IMR-90 (cell line): ENCODE results near the gene HS2ST1. TPM values are rescaled to one million over a fixed set of nuclear protein-coding genes. Genes with fewer than 3 reads are reported as not detected.
"Not testable (repeated sequence)": the region's sequence is repeated elsewhere in the genome, so short reads cannot be mapped to it uniquely, and the experiment has no call there.

Experiments
- ATAC-seq: fragments of 200-7000 bp; cut with Tn5 transposase; 2 replicates; pipeline ENCODE4 v1.9.1; 2020; ENCODE audit warnings: low read depth, mild to moderate bottlenecking, moderate library complexity
- BruUV-seq: library from RNA; stranded (reverse); fragments of 400-500 nt; replicated peaks from 2 replicates; lab custom pipeline; 2021; lab: Mats Ljungman, UMichigan
- CTCF ChIA-PET: fragments of 300-600 bp; formaldehyde crosslinking; extraction: SDS; loops from one replicate; lab custom pipeline; 2021; ENCODE audit warnings: antibody characterized with exemption; lab: Yijun Ruan, JAX
- POLR2A ChIA-PET: fragments of 300-600 bp; sonication (Branson Sonifier 250); formaldehyde crosslinking; loops from one replicate; lab custom pipeline; 2022; ENCODE audit warnings: antibody characterized with exemption; ENCODE audit not compliant: unreplicated experiment; lab: Charles Lee
- DNase-seq: peaks from one replicate; pipeline ENCODE4 v3.0.0; 2013
- H2AFZ ChIP-seq: replicated peaks from 2 replicates; pipeline ENCODE3; 2013; ENCODE audit warnings: low read length, mild to moderate bottlenecking; ENCODE audit not compliant: poor library complexity
- H2AK5ac ChIP-seq: 2 replicates; pipeline ENCODE4 v1.6.1; 2013; ENCODE audit warnings: low read depth, low read length, inconsistent platforms
- H2AK9ac ChIP-seq: replicated peaks from 2 replicates; pipeline ENCODE3; 2013; ENCODE audit warnings: mild to moderate bottlenecking, low read depth, low read length, moderate library complexity; ENCODE audit not compliant: poor library complexity
- H2BK120ac ChIP-seq: 2 replicates; pipeline ENCODE4 v1.6.1; 2013; ENCODE audit warnings: low read depth, low read length, inconsistent platforms
- H2BK15ac ChIP-seq: 3 replicates; pipeline ENCODE4 v1.6.1; 2013; ENCODE audit warnings: low read depth, low read length, inconsistent platforms
- H2BK20ac ChIP-seq: 2 replicates; pipeline ENCODE4 v1.6.1; 2013; ENCODE audit warnings: low read depth, mild to moderate bottlenecking, inconsistent platforms, low read length, moderate library complexity
- H2BK5ac ChIP-seq: 2 replicates; pipeline ENCODE4 v1.6.1; 2013; ENCODE audit warnings: mild to moderate bottlenecking, low read depth, low read length, inconsistent platforms; ENCODE audit not compliant: poor library complexity, severe bottlenecking
- H3K14ac ChIP-seq: replicated peaks from 2 replicates; pipeline ENCODE4 v1.6.1; 2013; ENCODE audit warnings: low read depth, low read length, inconsistent platforms
- H3K18ac ChIP-seq: 2 replicates; pipeline ENCODE4 v1.6.1; 2013; ENCODE audit warnings: low read depth, low read length, control low read depth
- H3K23ac ChIP-seq: 2 replicates; pipeline ENCODE4 v1.6.1; 2013; ENCODE audit warnings: low read depth, low read length, inconsistent platforms
- H3K27ac ChIP-seq: 2 replicates; pipeline ENCODE4 v1.5.1; 2013; ENCODE audit warnings: mild to moderate bottlenecking, control low read depth, low read length; ENCODE audit not compliant: insufficient read depth
- H3K27me3 ChIP-seq: 2 replicates; pipeline ENCODE4 v1.6.1; 2013; ENCODE audit warnings: low read length; ENCODE audit not compliant: control insufficient read depth, insufficient read depth
- H3K36me3 ChIP-seq: 2 replicates; pipeline ENCODE4 v1.6.1; 2013; ENCODE audit warnings: low read length, mixed read lengths; ENCODE audit not compliant: control insufficient read depth, insufficient read depth
- H3K4ac ChIP-seq: 2 replicates; pipeline ENCODE4 v1.6.1; 2013; ENCODE audit warnings: low read depth, low read length, inconsistent platforms
- H3K4me1 ChIP-seq: 2 replicates; pipeline ENCODE4 v1.6.1; 2013; ENCODE audit warnings: low read length, mixed read lengths; ENCODE audit not compliant: control insufficient read depth, insufficient read depth
- H3K4me2 ChIP-seq: 2 replicates; pipeline ENCODE4 v1.6.1; 2013; ENCODE audit warnings: low read depth, mild to moderate bottlenecking, control low read depth, low read length, moderate library complexity
- H3K4me3 ChIP-seq: 2 replicates; pipeline ENCODE4 v1.5.1; 2013; ENCODE audit warnings: low read depth, mild to moderate bottlenecking, control low read depth, low read length, moderate library complexity; ENCODE audit not compliant: insufficient read depth
- H3K56ac ChIP-seq: 2 replicates; pipeline ENCODE4 v1.6.1; 2013; ENCODE audit warnings: low read length, inconsistent platforms; ENCODE audit not compliant: insufficient read depth; ENCODE audit errors: extremely low read depth
- H3K79me1 ChIP-seq, 2 experiments: 2 replicates each; pipeline ENCODE4 v1.6.1; 2013; ENCODE audit warnings: low read length in 2 of 2, inconsistent platforms in 1 of 2, low read depth in 1 of 2
- H3K9ac ChIP-seq: 2 replicates; pipeline ENCODE4 v1.6.1; 2013; ENCODE audit warnings: low read depth, low read length, control low read depth
- H3K9me1 ChIP-seq: 2 replicates; pipeline ENCODE4 v1.6.1; 2013; ENCODE audit warnings: low read length, inconsistent platforms; ENCODE audit not compliant: insufficient read depth
- H3K9me3 ChIP-seq: 2 replicates; pipeline ENCODE4 v1.6.1; 2013; ENCODE audit warnings: low read length; ENCODE audit not compliant: control insufficient read depth, insufficient read depth
- H4K20me1 ChIP-seq: 2 replicates; pipeline ENCODE4 v1.6.1; 2013; ENCODE audit warnings: low read length, inconsistent platforms; ENCODE audit not compliant: insufficient read depth
- H4K5ac ChIP-seq: 2 replicates; pipeline ENCODE4 v1.6.1; 2013; ENCODE audit warnings: mild to moderate bottlenecking, low read depth, low read length, control low read depth
- H4K8ac ChIP-seq, 2 experiments: 2 replicates each; pipeline ENCODE4 v1.6.1; 2013; ENCODE audit warnings: low read depth in 2 of 2, low read length in 2 of 2, control low read depth in 1 of 2, inconsistent platforms in 1 of 2
- H4K91ac ChIP-seq: 2 replicates; pipeline ENCODE4 v1.6.1; 2013; ENCODE audit warnings: low read depth, low read length, inconsistent platforms; ENCODE audit not compliant: insufficient read depth
- WGBS, 2 experiments: methylation state at CpG; one replicate each; pipeline versions ENCODE4 v1.1.5 to v1.1.7; 2013; ENCODE audit warnings: missing lambda C conversion rate in 2 of 2; ENCODE audit not compliant: insufficient read length in 1 of 2; ENCODE audit errors: extremely low coverage in 2 of 2; 5-methylcytosine and 5-hydroxymethylcytosine counted together
- dilution Hi-C: fragments of 300-500 bp; cut with HindIII; formaldehyde crosslinking; loops from one replicate; pipeline ENCODE4 v1.14.3; 2018; ENCODE audit warnings: low sequenced_read_pairs; ENCODE audit not compliant: unreplicated experiment
- in situ Hi-C: fragments of 300-500 bp; cut with MboI; formaldehyde crosslinking; loops from 3 replicates; pipeline ENCODE4 v1.14.3; 2019; ENCODE audit warnings: low sequenced_read_pairs, inconsistent platforms, mixed read lengths
- intact Hi-C: fragments of 100-400 bp; cut with micrococcal nuclease; formaldehyde crosslinking; loops from 2 replicates; pipeline ENCODE4 v1.10.0; 2022
- polyA plus RNA-seq, 3 experiments: library from polyadenylated mRNA; depleted of rRNA; stranded (reverse); fragments of >200 nt; gene quantifications; 2 replicates each; pipeline ENCODE4 v1.2.3, GENCODE V29; 2012; ENCODE audit warnings: low replicate concordance in 1 of 3
- total RNA-seq: library from RNA; depleted of rRNA; stranded (reverse); fragments of >200 nt; gene quantifications from 2 replicates; pipeline ENCODE4 v1.2.3, GENCODE V29; 2012

Gene HS2ST1
- total and polyA plus RNA-seq, 2 of the 4 experiments (the other 2 are of a cell fraction) = 7.8 to 13.1 TPM

DNA sequence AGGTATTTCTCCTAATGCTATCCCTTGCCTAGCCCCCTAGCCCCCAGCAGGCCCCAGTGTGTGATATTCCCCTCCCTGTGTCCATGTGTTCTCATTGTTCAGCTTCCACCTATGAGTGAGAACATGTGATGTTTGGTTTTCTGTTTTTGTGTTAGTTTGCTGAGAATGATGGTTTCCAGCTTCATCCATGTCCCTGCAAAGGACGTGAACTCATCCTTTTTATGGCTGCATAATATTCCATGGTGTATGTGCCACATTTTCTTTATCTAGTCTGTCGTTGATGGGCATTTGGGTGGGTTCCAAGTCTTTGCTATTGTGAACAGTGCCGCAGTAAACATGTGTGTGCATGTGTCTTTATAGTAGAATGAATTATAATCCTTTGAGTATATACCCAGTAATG is 75.3 kb downstream of the HS2ST1 start:
- H3K4me1 ChIP-seq, H3K23ac ChIP-seq, ATAC-seq, H2BK120ac ChIP-seq, H3K79me1 ChIP-seq, BruUV-seq, H4K5ac ChIP-seq, H3K9me1 ChIP-seq, H3K4me2 ChIP-seq, H2AFZ ChIP-seq, H4K8ac ChIP-seq, H3K9me3 ChIP-seq, H3K9ac ChIP-seq, H2BK5ac ChIP-seq, H3K27me3 ChIP-seq, H3K56ac ChIP-seq, H4K91ac ChIP-seq, intact Hi-C loops, H3K4me3 ChIP-seq, in situ Hi-C loops, H2BK20ac ChIP-seq, H4K20me1 ChIP-seq, H2AK5ac ChIP-seq, H3K18ac ChIP-seq, H3K36me3 ChIP-seq, H2BK15ac ChIP-seq, DNase-seq, dilution Hi-C loops, H2AK9ac ChIP-seq, POLR2A ChIA-PET, H3K14ac ChIP-seq, H3K4ac ChIP-seq, H3K27ac ChIP-seq: not testable (repeated sequence)
- no CpG with 5 or more reads among the region's 3 CpGs for WGBS, 2 experiments
- CTCF ChIA-PET = interaction anchor here (0.5 kb wide), 1 partner anchor 13 kb away, joined by 6 read pairs; no protein-coding TSS in a partner anchor
